OCI-LY1 (cell line): ENCODE data around the gene OR6B2.
A peak's percentile ranks its signal among the peaks of the same experiment; 100 is the strongest.

Source experiments
- H2AFZ ChIP-seq: fragments of 200-600 bp; sonication (generic), shearing (Covaris generic); 2 replicates; pipeline ENCODE4 v1.6.0; 2014; ENCODE audit warnings: antibody characterized with exemption, mild to moderate bottlenecking, low read length
- H3F3A ChIP-seq: fragments of 200-600 bp; sonication (generic), shearing (Covaris generic); 2 replicates; pipeline ENCODE4 v1.6.0; 2014; ENCODE audit warnings: mild to moderate bottlenecking, antibody characterized with exemption, low read length, moderate library complexity; ENCODE audit not compliant: insufficient read depth
- H3K27ac ChIP-seq: fragments of 200-600 bp; sonication (generic); 2 replicates; pipeline ENCODE4 v1.5.1; 2014; ENCODE audit warnings: low read length, mixed run types, mild to moderate bottlenecking, low read depth; ENCODE audit not compliant: poor library complexity, severe bottlenecking
- H3K27me3 ChIP-seq: fragments of 200-600 bp; sonication (generic); 2 replicates; pipeline ENCODE4 v1.6.0; 2014; ENCODE audit warnings: antibody characterized with exemption, mild to moderate bottlenecking, low read length, moderate library complexity; ENCODE audit not compliant: insufficient read depth
- H3K36me3 ChIP-seq: fragments of 200-600 bp; sonication (generic); 2 replicates; pipeline ENCODE4 v1.6.1; 2014; ENCODE audit warnings: mild to moderate bottlenecking, antibody characterized with exemption, low read length, moderate library complexity, mixed read lengths; ENCODE audit not compliant: insufficient read depth
- H3K4me1 ChIP-seq: fragments of 200-600 bp; sonication (generic); 2 replicates; pipeline ENCODE4 v1.5.1; 2014; ENCODE audit warnings: mild to moderate bottlenecking, low read length, moderate library complexity; ENCODE audit not compliant: insufficient read depth, severe bottlenecking
- H3K4me2 ChIP-seq: fragments of 200-600 bp; sonication (generic), shearing (Covaris generic); 2 replicates; pipeline ENCODE4 v1.6.1; 2014; ENCODE audit warnings: low read length
- H3K4me3 ChIP-seq: fragments of 200-600 bp; sonication (generic); 2 replicates; pipeline ENCODE4 v1.5.1; 2014; ENCODE audit warnings: low read length, low read depth, mild to moderate bottlenecking, mixed read lengths; ENCODE audit not compliant: poor library complexity, severe bottlenecking
- H3K79me2 ChIP-seq: fragments of 200-600 bp; shearing (Covaris generic); 2 replicates; pipeline ENCODE4 v1.6.1; 2016; ENCODE audit warnings: mixed run types, low read length, mixed read lengths; ENCODE audit not compliant: insufficient read depth
- H3K9ac ChIP-seq: fragments of 200-600 bp; sonication (generic), shearing (Covaris generic); 2 replicates; pipeline ENCODE4 v1.6.1; 2014; ENCODE audit warnings: mild to moderate bottlenecking, low read length, mixed read lengths
- H3K9me2 ChIP-seq: fragments of 200-600 bp; sonication (generic), shearing (Covaris generic); 2 replicates; pipeline ENCODE4 v1.6.1; 2014; ENCODE audit warnings: low read depth, mild to moderate bottlenecking, low read length, mixed read lengths
- H3K9me3 ChIP-seq: fragments of 200-600 bp; shearing (Covaris generic); 2 replicates; pipeline ENCODE4 v1.6.1; 2014; ENCODE audit warnings: low read length, mixed read lengths
- H4K20me1 ChIP-seq: fragments of 200-600 bp; sonication (generic), shearing (Covaris generic); 2 replicates; pipeline ENCODE4 v1.6.0; 2016; ENCODE audit warnings: mild to moderate bottlenecking, low read length; ENCODE audit not compliant: insufficient read depth
- CTCF ChIP-seq: fragments of 200-600 bp; sonication (generic), shearing (Covaris generic); IDR thresholded peaks from 2 replicates; pipeline ENCODE4 v1.5.1; 2017; ENCODE audit warnings: mild to moderate bottlenecking, antibody characterized with exemption, low read length, moderate library complexity, mixed read lengths
- EZH2 ChIP-seq: fragments of 200-600 bp; sonication (generic), shearing (Covaris generic); IDR thresholded peaks from 2 replicates; pipeline ENCODE4 v1.8.0; 2017; ENCODE audit warnings: borderline replicate concordance, mixed run types, mild to moderate bottlenecking, antibody characterized with exemption, low read length, moderate library complexity, mixed read lengths

Gene OR6B2

DNA sequence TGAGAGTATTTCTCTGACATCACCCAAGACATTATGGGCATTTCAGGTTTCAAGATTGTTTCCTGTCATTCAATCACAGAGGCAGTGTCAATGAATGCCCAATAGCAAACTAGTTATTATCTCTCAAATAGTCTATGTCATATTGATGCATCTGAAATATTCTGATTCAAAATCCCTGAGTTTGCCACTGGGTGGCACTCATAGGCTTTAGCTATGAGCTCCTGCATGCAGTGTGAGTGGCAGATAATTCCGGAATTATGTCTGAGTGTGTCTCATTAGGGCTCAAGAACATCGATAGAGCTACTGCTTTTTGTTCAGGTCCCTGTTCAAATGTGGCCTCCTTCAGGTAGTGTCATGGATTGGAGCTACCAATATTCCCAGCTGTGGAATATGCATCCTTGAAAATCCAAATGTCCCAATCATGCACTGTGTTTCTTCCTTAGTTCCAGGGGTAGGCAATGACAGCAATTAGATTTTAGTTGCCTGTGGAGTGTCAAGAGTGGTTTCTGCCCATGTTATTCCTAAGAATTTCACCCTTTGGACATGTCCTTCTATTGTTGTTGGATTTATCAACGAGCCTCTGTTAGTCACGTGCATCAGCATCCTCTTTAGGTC lies 30.9 kb upstream of the OR6B2 start:
- no peak for TF ChIP-seq EZH2
- peak; percentile 72; the same call in 1 of the 2 replicates for TF ChIP-seq CTCF
- no peak overlapping the region for H2AFZ ChIP-seq

GRCh38 chr2:240056678-240057077 lies 26.4 kb upstream of the OR6B2 start:
- Histone ChIP-seq H3K36me3 (no peaks in the 10 kb centered on the region), H3K4me1 (no peaks in the 10 kb centered on the region), H3K9ac (no peak overlapping the region), H3K4me3 (no peak overlapping the region), H2AFZ (no peak overlapping the region), H3F3A (no peaks in the 10 kb centered on the region), H4K20me1 (no peaks in the 10 kb centered on the region), H3K79me2 (no peaks in the 10 kb centered on the region), H3K9me2 (no peaks in the 10 kb centered on the region), H3K4me2 (no peak overlapping the region), H3K27me3 (no peaks in the 10 kb centered on the region; the same call in 1 of the 2 replicates), H3K9me3 (no peaks in the 10 kb centered on the region), H3K27ac (no peak overlapping the region)
- TF ChIP-seq CTCF (no peak), EZH2 (no peak)

More for the DNA sequence above, 30.9 kb upstream of the OR6B2 start:
- Histone ChIP-seq H4K20me1 (no peaks in the 10 kb centered on the region), H3K27me3 (no peaks in the 10 kb centered on the region; the same call in 1 of the 2 replicates), H3K9me2 (no peaks in the 10 kb centered on the region), H3K79me2 (no peaks in the 10 kb centered on the region), H3K4me2 (no peak overlapping the region), H3K4me3 (no peak overlapping the region), H3K9ac (no peak overlapping the region), H3K27ac (no peak overlapping the region), H3K9me3 (no peaks in the 10 kb centered on the region), H3K4me1 (no peaks in the 10 kb centered on the region), H3F3A (no peaks in the 10 kb centered on the region), H3K36me3 (no peaks in the 10 kb centered on the region)

- Histone ChIP-seq H3K4me2 (no peak overlapping the region; the same call in 1 of the 2 replicates), H3K9me2 (no peaks in the 10 kb centered on the region), H3K9ac (no peak overlapping the region), H3K27ac (no peak overlapping the region), H3K9me3 (no peaks in the 10 kb centered on the region), H3F3A (no peaks in the 10 kb centered on the region), H3K4me1 (no peaks in the 10 kb centered on the region), H3K27me3 (no peaks in the 10 kb centered on the region; the same call in 1 of the 2 replicates), H3K36me3 (no peaks in the 10 kb centered on the region), H3K4me3 (no peak overlapping the region), H4K20me1 (no peaks in the 10 kb centered on the region), H3K79me2 (no peaks in the 10 kb centered on the region), H2AFZ (no peak overlapping the region)
- TF ChIP-seq CTCF: no peak
- no peak for TF ChIP-seq EZH2
These were observed 25.1 kb upstream of the OR6B2 start for GRCh38 chr2:240055177-240055917.
